GM21390 (cell line): ENCODE measurements around the gene RFX3.

Source experiments
- ATAC-seq: cut with Tn5 transposase; IDR thresholded peaks from one replicate; pipeline ENCODE4 v1.9.1; 2021; ENCODE audit not compliant: unreplicated experiment

Gene RFX3

DNA sequence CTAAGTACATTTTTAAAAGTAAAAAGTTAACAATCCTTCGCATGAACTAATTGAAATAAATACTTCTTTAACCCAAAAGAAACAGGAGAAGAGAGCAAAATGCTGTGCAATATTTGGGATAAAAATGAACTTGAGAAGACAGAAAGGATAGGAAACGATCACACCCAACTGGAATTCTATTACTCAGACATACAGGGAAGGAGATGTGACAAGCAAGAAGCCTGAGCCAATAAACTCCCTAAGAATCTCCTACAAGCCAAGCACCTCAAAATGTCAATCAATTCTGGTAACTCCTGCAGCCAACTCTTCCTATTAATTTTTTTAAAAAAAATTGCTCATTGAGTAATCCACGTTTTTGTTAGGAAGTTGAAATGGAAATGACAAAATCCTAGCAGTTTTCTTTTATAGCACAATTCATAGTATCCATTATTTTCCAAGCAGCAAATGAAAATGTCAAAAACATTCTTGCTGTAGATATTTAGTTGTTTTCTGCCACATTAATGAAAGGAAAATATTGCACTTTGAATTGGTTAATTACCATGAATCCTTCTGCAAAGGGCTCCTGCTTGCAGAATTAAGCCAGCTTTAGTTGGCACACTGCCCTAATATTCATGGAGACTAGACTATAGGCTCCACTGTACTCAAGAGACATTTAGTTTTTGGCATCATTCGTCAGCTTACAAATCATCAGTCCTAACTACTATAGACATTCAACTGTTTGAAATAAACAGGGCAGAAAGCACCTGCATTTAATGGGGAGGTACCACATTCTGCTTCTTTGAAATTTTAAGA, 89.0 kb downstream of the RFX3 start:
- ATAC-seq = no peak

DNA sequence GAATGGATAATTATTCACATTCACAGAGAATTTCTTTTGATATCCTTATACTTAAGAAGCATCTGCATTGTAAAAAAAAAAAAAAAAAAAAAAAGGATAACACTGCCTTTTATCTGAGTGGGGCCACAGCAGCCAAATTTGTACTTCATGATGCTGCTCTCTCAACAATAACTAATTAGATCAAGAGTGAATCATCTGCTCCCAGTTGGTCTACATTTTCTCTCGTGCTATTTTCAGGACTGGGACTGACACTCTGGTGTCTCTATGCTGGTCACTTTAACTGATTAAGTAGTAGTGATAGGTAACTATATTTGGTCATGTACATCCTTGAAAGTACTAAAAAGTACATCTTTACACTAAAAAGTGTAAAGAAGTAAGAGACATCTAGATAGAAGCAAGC, 90.1 kb downstream of the RFX3 start:
- no peak for ATAC-seq

DNA sequence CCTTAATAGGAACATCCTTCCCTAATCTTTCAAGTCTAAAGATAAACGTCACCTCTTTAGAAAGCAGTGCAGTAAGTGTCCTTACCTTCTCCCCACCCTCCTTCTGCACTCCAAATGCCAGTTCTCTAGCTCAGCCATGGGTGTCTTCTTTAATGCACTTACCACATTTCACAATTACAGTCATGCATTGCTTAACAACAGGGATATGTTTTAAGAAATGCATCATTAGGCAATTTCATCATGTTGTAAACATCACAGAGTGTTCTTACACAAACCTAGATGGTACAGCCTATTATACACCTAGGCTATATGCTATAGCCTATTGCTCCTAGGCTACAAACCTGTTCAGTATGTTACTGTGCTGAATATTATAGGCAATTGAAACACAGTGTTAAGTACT, 91.2 kb downstream of the RFX3 start:
- no peak for ATAC-seq

DNA sequence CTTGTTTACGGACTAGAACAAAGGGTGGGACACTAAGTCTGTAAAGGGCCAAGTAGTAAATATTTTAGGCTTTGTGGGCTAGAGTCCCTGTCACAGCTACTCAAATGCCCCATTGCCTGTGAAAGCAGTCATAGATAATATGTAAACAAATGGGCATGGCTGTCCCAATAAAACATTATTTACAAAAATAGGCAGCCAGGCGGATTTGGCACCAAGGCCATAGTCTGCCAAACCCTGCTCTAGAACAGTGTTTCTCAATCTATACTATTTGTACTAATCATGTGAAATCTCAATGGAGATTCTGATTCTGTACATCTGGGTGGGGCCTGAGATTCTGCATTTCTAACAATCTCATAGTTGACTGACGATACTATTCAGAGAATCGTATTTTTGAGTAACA, 92.0 kb downstream of the RFX3 start:
- no peak for ATAC-seq

DNA sequence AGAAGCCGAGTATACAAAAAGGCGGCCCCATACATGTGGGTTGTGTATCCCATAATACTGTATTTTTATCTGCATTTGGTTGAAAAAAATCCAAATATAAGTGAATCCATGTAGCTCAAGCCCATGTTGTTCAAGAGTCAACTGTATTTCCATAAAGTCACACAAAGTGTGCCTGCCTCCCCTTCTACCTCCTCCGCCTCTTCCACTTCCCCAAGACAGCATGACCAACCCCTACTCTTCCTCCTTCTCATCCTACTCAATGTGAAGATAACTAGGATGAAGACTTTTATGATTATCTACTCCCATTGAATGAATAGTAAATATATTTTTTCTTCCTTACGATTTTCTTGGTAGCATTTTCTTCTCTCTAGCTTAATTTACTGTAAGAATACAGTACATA, 92.7 kb downstream of the RFX3 start:
- ATAC-seq = no peak

DNA sequence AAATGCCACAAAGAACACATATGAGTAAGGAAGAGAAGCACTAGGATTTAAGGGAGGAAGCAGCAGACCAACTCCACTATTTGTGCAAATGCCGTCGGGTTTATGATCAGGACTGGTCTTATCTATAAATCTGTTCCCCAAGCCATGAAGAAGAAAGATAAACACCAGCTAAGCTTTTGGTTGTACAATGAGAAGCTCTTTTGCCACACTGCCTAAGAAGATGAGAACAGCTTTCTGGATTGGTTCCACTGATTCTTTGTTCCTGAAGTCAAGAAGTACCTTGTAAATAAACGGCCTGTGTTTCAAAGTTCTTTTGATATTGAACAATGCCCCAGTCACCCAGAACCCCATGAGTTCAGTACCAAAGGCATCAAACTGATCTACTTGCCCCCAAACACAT, 93.9 kb downstream of the RFX3 start:
- no peak for ATAC-seq

DNA sequence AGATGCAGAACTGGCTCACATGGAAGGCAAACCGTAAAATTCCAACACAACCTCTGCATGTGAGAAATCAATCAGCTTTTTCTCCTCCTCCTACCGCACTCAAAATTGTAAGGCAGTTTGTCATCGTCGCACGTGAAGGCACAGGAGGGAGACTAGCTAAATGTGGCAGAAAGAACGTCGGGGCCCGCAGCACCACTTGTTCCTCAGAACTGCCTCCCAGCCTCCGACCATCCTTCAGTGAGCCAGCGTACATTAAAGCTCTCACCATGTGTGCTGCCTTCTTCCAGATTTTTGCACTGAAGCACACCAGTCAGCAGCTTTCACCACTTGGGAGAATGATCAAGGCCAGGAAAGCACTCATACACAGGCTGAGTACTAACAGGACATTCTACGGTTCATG, 105.9 kb downstream of the RFX3 start:
- no peak for ATAC-seq

DNA sequence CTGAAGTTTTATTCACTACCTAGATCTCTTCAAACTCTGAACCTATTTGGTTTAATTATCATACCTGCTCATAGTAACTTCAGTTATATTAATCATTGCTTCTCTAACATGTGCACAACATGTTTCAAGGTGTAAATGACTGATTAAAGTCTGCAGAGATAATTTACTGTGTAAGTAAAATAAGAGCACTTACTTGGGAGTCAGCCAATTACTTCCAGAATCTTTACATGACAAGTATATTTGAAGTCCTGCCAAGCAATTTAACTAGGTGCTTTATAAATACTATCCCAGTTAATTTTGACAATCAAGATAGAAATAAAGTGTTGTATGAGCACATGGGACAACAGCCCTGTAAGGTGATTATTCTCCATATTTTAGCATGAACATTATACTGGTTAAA, 109.9 kb downstream of the RFX3 start:
- no peak for ATAC-seq

DNA sequence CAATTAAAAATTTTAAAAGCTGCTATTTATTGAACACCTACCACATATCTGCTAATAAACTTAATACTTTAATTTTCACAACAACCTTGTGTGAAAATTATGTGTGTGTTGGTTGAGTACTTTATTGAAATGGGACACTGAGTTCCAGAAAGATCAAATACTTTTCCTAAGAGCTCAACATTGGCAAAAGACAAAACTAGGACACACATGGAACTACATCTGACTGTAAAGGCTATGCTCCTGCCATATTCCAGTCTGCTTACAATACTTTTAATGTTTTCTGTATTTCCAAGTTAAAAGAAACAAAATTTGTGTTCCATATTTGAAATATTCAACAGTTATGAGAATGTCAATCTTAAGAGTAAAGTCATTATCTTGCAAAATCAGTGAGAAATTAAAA, 111.8 kb downstream of the RFX3 start:
- ATAC-seq = no peak

DNA sequence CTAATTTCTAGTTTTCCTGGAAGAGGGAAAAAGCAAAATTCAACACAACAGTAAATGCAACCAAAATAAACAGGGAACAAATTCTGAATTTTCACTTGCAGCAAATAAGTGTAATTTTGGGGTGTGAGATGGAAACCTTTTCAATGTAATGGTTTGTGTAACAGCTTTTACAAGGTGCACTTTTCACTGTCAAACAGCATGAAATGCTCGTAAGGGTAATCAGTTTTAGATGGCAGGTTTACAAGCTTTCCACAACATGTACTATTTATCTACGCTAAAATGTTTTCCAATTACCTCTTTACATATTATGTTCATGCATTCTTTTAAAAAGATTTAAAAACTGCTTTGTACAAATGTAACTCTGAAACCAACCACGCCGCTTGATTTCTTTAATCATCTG, 115.3 kb downstream of the RFX3 start:
- ATAC-seq = no peak

DNA sequence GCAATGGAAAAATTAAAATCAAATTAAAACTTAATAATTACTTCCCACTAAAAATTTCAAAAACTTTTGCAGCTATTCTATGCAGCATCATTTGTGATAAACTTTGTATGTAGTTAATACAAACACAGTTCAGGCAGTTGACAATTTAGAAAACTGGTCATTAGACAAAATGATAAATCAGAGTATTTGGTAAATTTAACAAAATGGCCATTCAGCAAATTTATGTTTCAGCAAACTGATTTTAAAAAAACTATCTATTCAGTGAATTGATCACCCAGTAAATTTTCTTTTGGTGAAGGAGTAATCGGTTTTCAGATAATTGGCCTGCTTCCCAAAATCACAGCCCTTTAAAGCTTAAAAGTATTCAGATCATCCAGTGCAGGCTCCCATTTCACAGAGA, 116.3 kb downstream of the RFX3 start:
- ATAC-seq = no peak

DNA sequence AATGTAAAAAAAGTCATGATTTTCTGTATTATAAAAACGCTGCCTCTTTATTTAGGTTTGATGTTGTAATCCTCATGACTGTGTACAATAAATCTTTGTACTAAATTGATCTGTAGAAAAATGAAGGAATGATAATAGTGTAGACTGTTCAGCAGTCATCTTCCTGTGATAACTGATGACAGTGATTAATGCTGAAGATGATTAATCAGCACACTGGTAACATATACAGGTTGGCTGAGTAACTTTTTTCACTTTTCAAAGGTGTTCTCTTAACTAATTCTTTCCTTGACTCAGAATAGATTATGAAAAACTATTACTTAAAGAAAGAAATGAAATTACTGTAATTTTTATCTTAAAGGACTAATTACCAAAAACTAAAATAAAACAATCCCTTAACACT, 122.5 kb downstream of the RFX3 start:
- no peak for ATAC-seq

DNA sequence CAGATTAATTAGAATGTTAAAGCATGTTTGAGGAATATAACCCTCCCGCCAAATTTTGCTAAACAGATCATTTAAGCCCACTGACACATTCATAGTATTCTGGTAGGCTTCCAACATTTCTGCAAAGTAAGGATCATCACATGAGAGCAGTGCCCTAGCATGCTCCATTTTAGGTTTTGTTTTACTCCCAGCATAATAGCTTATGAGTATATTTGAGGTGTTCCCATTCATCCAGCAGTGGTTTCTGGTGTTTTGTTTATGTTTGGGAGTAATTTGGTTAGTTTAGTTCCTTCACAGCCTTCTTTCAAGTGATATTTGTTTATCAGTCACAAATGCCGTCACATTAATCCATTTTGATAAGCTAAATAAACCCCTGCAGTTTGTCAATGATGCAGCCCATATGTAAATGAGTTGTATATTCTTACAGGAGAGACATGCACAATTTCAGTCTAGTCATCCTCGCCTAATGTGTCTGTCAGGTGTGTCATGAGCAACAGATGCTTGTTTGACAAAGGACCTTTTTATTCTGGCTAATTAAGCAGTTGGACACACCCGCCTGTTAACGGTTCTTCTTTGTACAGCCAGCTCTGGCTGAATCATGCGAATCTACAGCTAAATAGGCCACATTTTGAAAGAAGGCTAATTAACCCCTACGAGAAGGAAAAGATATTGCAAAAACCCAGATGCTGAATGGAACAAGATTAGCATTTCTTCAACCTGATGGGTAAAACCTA, 124.4 kb downstream of the RFX3 start:
- ATAC-seq = no peak

DNA sequence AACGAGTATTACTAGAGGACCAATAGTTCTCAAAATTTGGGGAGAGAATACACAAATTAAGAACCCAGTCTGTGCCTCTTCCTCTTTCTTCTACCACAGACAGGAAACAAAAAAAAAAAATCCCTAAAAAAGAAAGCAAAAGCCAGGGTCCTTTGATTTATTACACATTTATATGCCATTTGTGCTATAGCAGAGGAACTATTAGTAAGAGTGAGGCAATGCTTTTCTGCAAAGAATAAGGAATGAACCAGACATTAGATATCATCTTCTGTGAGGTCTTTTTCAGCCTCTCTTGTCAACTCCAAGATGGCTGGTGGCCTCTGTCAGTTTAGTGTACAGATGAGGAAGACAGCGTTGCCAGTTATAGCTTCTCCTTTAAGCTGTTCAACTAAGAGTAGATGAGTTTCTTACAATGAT, 127.6 kb downstream of the RFX3 start:
- ATAC-seq = peak; percentile 68

DNA sequence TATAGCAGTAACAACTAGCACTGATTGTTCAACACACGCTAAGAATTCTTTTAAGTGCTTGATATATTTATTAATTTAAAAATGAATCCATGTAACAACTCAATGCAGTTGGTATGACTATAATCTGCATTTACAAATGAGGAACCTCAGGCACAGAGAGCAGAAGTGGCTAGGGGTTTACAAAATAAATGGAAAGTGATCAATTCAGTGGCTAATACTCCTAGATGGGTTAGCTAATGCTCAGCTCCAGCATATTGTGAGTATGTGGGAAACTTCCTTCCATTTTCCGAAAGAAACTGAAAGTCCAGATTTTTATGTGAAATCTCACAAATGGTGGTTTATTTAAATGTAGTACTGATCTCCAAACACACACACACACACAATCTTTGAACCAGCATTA, 128.0 kb downstream of the RFX3 start:
- peak; percentile 41 for ATAC-seq

DNA sequence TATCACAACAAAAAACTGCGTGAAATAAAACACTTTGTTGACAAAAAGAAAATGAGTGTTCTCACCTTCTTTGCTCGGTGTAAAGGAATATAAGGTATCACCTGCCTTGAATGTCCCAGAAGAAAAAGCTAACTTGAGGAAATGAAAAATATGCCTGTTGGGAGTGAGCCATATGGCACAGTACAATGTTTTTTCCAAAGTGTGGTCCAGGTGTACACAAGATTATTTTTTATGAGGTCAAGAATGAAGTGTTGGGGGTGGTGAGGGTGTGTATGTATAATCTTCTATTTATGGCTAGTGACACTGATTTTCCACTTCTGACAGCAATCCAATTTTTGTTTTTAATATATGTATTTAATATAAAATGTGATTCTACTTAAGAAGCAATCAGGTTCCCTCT, 134.4 kb downstream of the RFX3 start:
- ATAC-seq = no peak

DNA sequence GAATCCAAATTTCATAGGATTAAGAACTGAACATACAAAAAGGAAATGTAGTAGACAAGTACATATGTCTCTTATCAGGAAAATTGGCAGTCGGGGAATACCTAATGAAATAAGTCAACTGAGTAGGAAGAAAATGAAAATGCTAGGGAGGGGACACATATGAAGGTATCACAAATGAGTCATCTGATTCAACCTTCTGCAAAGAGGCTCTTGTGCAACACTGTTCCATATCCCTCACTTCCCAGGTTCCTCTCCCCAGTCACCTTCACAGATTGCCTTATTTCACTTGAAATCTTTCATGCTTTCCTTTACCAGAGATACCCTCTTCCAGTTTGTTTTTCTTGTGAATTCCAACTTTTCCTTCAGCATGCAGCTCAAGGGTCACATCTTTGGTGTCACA, 139.0 kb downstream of the RFX3 start:
- ATAC-seq = no peak

DNA sequence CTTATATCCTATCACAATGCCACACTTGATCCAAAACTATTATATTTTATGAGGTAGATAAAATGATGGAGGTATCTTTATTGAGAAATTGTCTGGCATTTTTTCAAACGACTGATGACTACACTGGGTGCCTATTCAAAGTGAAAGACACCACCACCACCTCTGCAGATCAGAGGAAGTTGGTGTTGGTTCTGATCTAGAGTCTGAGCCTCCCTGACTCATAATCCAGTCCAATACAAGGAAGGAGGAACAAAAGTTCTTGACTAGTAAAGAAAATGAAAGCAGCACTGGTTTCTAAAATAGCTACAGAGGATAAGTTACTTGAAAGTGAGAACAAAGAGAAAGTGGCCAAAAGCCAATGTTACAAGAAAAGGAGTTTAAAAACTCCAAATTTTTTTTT, 139.9 kb downstream of the RFX3 start:
- ATAC-seq = peak; percentile 98

DNA sequence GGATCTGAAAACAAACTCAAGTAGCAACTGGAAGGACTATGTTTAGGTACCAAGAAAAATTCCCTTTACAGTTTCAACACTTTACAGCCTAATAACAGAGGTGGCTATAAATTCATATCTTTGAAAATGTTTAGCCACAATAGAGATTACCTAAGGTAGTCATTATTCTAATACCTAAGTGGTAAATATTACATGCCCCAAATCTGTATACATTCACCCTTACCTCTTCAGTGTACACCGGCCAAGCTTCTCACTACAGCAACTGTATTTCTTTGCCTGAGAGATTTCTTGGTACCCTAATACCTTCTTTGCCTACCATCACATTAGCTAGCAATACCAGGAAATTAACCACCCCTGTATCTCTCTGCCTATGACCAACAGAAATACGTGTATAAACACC, 154.0 kb downstream of the RFX3 start:
- no peak for ATAC-seq

DNA sequence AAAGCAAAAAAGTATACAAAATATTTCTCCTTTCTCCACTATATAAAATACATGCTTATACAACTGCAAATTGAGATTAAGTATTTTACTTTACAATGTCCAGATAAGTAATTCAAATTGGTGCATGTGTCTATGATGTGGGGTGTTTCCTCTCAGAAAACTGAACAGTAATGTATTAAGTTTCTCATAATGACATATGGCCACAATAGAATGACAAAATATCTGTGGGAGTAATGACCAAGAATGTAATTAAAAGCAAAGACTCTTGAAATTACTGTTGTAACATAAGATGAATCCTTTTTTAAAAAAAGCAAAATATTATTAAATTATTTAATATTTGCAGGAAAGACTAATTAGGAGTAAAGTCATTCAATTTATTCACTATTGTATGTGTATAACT, 155.1 kb downstream of the RFX3 start:
- ATAC-seq = no peak

DNA sequence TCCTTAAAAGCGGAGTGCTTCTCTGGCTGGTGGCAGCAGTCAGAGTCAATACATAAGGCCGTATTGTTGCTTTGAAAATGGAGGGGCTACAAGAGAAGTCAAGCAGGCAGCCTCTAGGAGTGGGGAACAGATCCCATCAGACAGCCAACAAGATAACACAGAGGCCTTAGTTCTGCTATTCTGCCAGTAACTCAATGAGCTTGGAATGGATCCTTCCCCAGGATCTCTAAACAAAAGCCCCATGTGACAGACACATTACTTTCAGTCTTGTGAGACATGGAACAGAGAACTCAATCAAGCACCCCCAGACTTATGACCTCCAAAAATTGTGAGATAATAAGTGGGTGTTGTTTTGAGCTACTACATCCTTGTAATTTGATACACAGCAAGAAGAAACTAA, 158.6 kb downstream of the RFX3 start:
- ATAC-seq = no peak

DNA sequence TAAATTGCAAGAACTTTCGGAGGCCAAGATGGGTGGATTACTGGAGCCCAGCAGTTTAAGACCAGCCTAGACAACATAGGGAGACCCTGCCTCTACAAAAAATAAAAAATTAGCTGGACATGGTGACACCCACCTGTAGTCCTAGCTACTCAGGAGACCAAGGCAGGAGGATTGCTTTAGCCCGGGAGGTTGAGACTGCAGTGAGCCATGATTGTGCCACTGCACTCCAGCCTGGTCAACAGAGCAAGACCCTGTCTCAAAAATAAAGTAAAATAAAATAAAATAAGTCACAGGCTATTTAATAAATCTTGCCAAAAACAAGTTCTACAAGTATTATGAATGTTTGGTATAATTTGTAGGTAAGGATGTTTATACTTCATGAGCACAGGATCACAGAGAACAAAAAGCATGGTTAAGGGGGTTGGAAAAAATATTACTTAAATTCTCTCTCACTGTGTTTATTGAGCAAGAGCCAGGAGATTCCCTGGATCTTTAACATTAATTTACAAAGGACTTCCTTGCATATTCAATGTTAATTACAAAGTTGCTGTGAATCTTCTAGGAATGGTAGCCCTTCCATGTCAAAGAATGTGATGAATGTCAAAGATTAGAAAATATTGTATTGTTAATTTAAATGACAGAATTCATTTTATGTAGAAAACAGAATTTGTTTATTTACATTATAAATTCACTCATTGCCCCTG, 164.0 kb downstream of the RFX3 start:
- no peak for ATAC-seq
